CD14-positive monocyte (primary cell): ENCODE data around the gene IDH2. TPM values are rescaled to one million over a fixed set of nuclear protein-coding genes. Genes with fewer than 3 reads are reported as not detected.

Experiments used
- DNase-seq, 3 donors: peaks; one replicate each; pipeline ENCODE4 v3.0.0-alpha.2; 2011 to 2022
- H2AFZ ChIP-seq: 2 replicates; pipeline ENCODE4 v1.6.0; 2012; ENCODE audit warnings: mild to moderate bottlenecking, low read depth, low read length, inconsistent platforms; ENCODE audit not compliant: insufficient read depth, poor library complexity, severe bottlenecking
- H3K27ac ChIP-seq, 2 donors: 1 replicate in 1 of 2; 2 replicates in 1 of 2; pipeline ENCODE4 v1.5.1; 2012 to 2013; ENCODE audit warnings: low read length in 2 of 2, control low read depth in 1 of 2, inconsistent platforms in 1 of 2, low read depth in 1 of 2, mild to moderate bottlenecking in 1 of 2
- H3K27me3 ChIP-seq, 2 donors: one replicate each; pipeline versions ENCODE4 v1.6.0 to v1.6.1; 2011 to 2013; ENCODE audit warnings: low read length in 2 of 2; ENCODE audit not compliant: control insufficient read depth in 2 of 2, insufficient read depth in 2 of 2
- H3K36me3 ChIP-seq, 2 donors: replicated peaks in 1 of 2; 1 replicate in 1 of 2; 2 replicates in 1 of 2; pipeline versions ENCODE4 v1.5.1 to v1.6.1; 2012 to 2013; ENCODE audit warnings: low read length in 2 of 2, control low read depth in 1 of 2, inconsistent platforms in 1 of 2, mild to moderate bottlenecking in 1 of 2; ENCODE audit not compliant: insufficient read depth in 2 of 2, control insufficient read depth in 1 of 2
- H3K4me1 ChIP-seq, 2 donors: 1 replicate in 1 of 2; 2 replicates in 1 of 2; pipeline versions ENCODE4 v1.5.1 to v1.6.1; 2012 to 2013; ENCODE audit warnings: low read length in 2 of 2, control low read depth in 1 of 2, inconsistent platforms in 1 of 2, mild to moderate bottlenecking in 1 of 2, moderate library complexity in 1 of 2; ENCODE audit not compliant: insufficient read depth in 2 of 2, control insufficient read depth in 1 of 2
- H3K4me2 ChIP-seq: replicated peaks from 2 replicates; pipeline ENCODE3; 2012; ENCODE audit warnings: low read length, moderate library complexity, mild to moderate bottlenecking; ENCODE audit not compliant: poor library complexity, severe bottlenecking; ENCODE audit errors: extremely low read depth
- H3K4me3 ChIP-seq, 3 experiments: fragments of 200-600 bp in 1 of 3; sonication (generic) in 1 of 3; replicated peaks in 1 of 3; 1 replicate in 2 of 3; 2 replicates in 1 of 3; pipeline ENCODE4 v1.5.1; 2011 to 2013; ENCODE audit warnings: low read length in 3 of 3, mild to moderate bottlenecking in 3 of 3, control low read depth in 2 of 3, low read depth in 2 of 3, inconsistent platforms in 1 of 3, moderate library complexity in 1 of 3
- H3K79me2 ChIP-seq: 2 replicates; pipeline ENCODE4 v1.6.0; 2012; ENCODE audit warnings: mild to moderate bottlenecking, control low read depth, inconsistent platforms, low read length, moderate library complexity; ENCODE audit not compliant: insufficient read depth
- H3K9ac ChIP-seq: 2 replicates; pipeline ENCODE4 v1.6.0; 2017; ENCODE audit warnings: low read length, mild to moderate bottlenecking; ENCODE audit not compliant: insufficient read depth, poor library complexity, severe bottlenecking
- H3K9me3 ChIP-seq, 2 donors: replicated peaks in 1 of 2; 1 replicate in 1 of 2; 2 replicates in 1 of 2; pipeline versions ENCODE4 v1.5.1 to v1.6.1; 2012 to 2013; ENCODE audit warnings: low read length in 2 of 2, control low read depth in 1 of 2; ENCODE audit not compliant: control insufficient read depth in 1 of 2, insufficient read depth in 1 of 2
- H4K20me1 ChIP-seq: 2 replicates; pipeline ENCODE4 v1.6.0; 2012; ENCODE audit warnings: mild to moderate bottlenecking, low read length, control low read depth, moderate library complexity; ENCODE audit not compliant: insufficient read depth
- H3K27ac Mint-ChIP-seq, 7 donors: one replicate each; pipeline ENCODE4 v1.8.0; 2020; ENCODE audit warnings: mild to moderate bottlenecking in 7 of 7, mixed read lengths in 7 of 7, moderate library complexity in 6 of 7, inconsistent platforms in 2 of 7
- H3K27me3 Mint-ChIP-seq, 3 donors: one replicate each; pipeline ENCODE4 v1.8.0; 2021 to 2022; ENCODE audit warnings: low read depth in 3 of 3, mild to moderate bottlenecking in 3 of 3, mixed read lengths in 3 of 3, moderate library complexity in 3 of 3, inconsistent platforms in 1 of 3
- H3K36me3 Mint-ChIP-seq, 2 donors: one replicate each; pipeline ENCODE4 v1.8.0; 2020; ENCODE audit warnings: mixed read lengths in 2 of 2, inconsistent platforms in 1 of 2, mild to moderate bottlenecking in 1 of 2
- H3K4me1 Mint-ChIP-seq: one replicate; pipeline ENCODE4 v1.8.0; 2020; ENCODE audit warnings: mild to moderate bottlenecking, mixed read lengths
- H3K4me3 Mint-ChIP-seq, 2 donors: one replicate each; pipeline ENCODE4 v1.8.0; 2020; ENCODE audit warnings: mild to moderate bottlenecking in 2 of 2, mixed read lengths in 2 of 2, moderate library complexity in 1 of 2
- H3K9me3 Mint-ChIP-seq, 7 donors: one replicate each; pipeline ENCODE4 v1.8.0; 2020 to 2022; ENCODE audit warnings: mixed read lengths in 7 of 7, mild to moderate bottlenecking in 6 of 7, moderate library complexity in 6 of 7, inconsistent platforms in 2 of 7
- WGBS: methylation state at CpG from one replicate; pipeline ENCODE4 v1.1.5; 2013; ENCODE audit warnings: missing lambda C conversion rate; ENCODE audit not compliant: insufficient coverage; 5-methylcytosine and 5-hydroxymethylcytosine counted together
- intact Hi-C, 2 donors: fragments of 100-400 bp; cut with micrococcal nuclease; formaldehyde crosslinking; loops; one replicate each; pipeline versions ENCODE4 v1.15.0 to v1.15.1; 2023
- polyA plus RNA-seq, 3 donors: library from polyadenylated mRNA; depleted of rRNA in 1 of 3; unstranded in 2 of 3; stranded (reverse) in 1 of 3; fragments of 300-500 nt in 2 of 3; fragments of >200 nt in 1 of 3; fragmentation: Illumina TruSeq in 2 of 3; gene quantifications; 1 replicate in 2 of 3; 2 replicates in 1 of 3; pipeline ENCODE4 v1.2.3, GENCODE V29; 2012 to 2021
- TF ChIP-seq, protein P1 (sequence below): fragments of 200-600 bp; IDR thresholded peaks from one replicate; pipeline ENCODE4 v1.8.0; 2022; ENCODE audit warnings: antibody characterized with exemption, mild to moderate bottlenecking

The IDH2 gene
- polyA plus RNA-seq, 3 donors: 40.6 to 115 (median 82.2) TPM

GRCh38 chr15:90075420-90076289, 26.6 kb downstream of the IDH2 start:
- peak overlapping the region in 2 of 7 donors; percentile 52 to 85 for H3K27ac Mint-ChIP-seq
- H3K27ac ChIP-seq: peak overlapping the region in 1 of 2 donors; percentile 58
- 96% methylated on average over 11 of the region's 13 CpGs for WGBS
- H3K9ac ChIP-seq: no peak overlapping the region
- H3K4me2 ChIP-seq: no peak overlapping the region
- H3K36me3 Mint-ChIP-seq: peaks cover 69 to 89% of the 10 kb centered on the region in 2 donors
- H3K4me3 Mint-ChIP-seq: no peak overlapping the region
- H3K36me3 ChIP-seq: peaks cover 80 to 89% of the 10 kb centered on the region in 2 donors
- no peaks in the 10 kb centered on the region for H3K9me3 Mint-ChIP-seq
- H3K4me1 Mint-ChIP-seq: peaks cover 7% of the 10 kb centered on the region
- intact Hi-C loops: no loop called here
- no peak overlapping the region for H3K4me3 ChIP-seq
- H2AFZ ChIP-seq: no peak overlapping the region
- H4K20me1 ChIP-seq: peaks cover 18% of the 10 kb centered on the region
- peaks cover 31% of the 10 kb centered on the region for H3K79me2 ChIP-seq
- H3K27me3 Mint-ChIP-seq: peaks cover 0 to 2% (median 0%) of the 10 kb centered on the region in 3 donors
- TF ChIP-seq, protein P1, sequence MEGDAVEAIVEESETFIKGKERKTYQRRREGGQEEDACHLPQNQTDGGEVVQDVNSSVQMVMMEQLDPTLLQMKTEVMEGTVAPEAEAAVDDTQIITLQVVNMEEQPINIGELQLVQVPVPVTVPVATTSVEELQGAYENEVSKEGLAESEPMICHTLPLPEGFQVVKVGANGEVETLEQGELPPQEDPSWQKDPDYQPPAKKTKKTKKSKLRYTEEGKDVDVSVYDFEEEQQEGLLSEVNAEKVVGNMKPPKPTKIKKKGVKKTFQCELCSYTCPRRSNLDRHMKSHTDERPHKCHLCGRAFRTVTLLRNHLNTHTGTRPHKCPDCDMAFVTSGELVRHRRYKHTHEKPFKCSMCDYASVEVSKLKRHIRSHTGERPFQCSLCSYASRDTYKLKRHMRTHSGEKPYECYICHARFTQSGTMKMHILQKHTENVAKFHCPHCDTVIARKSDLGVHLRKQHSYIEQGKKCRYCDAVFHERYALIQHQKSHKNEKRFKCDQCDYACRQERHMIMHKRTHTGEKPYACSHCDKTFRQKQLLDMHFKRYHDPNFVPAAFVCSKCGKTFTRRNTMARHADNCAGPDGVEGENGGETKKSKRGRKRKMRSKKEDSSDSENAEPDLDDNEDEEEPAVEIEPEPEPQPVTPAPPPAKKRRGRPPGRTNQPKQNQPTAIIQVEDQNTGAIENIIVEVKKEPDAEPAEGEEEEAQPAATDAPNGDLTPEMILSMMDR: no peak
- no peaks in the 10 kb centered on the region for H3K27me3 ChIP-seq
- H3K9me3 ChIP-seq: no peaks in the 10 kb centered on the region
- peaks cover 7% of the 10 kb centered on the region in 2 donors for H3K4me1 ChIP-seq
- DNase-seq: no peak

DNA sequence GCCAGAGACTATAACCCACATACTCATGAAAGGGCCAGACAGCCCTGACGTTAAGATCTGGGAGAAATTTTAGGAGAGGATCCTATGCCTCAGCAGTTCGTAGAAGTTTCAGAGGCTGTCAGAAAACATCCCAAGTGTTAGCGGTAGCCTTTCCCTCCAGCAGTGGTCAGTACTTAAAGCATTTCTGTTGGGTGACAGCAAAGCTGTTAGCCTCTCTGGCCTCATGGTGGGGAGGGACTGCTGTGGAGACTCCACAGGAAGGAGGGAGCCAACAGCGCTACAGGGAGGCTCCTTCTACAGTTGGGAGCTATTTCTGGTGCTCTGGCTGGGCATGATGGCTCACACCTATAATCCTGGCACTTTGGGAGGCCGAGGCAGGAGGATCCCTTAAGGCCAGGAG, 27.4 kb downstream of the IDH2 start:
- H3K9ac ChIP-seq: no peak overlapping the region
- H3K27me3 ChIP-seq: no peaks in the 10 kb centered on the region
- Mint-ChIP-seq H3K4me1 (peaks cover 15% of the 10 kb centered on the region), H3K27ac (peak overlapping the region in 2 of 7 donors; percentile 48 to 58), H3K9me3 (no peaks in the 10 kb centered on the region), H3K36me3 (peaks cover 65 to 84% of the 10 kb centered on the region in 2 donors), H3K27me3 (peaks cover 0 to 2% (median 0%) of the 10 kb centered on the region in 3 donors), H3K4me3 (no peak overlapping the region)
- peak overlapping the region in 1 of 2 donors; percentile 58 for H3K27ac ChIP-seq
- intact Hi-C loops: loop anchor here (5.0 kb wide), 5 partner anchors 38 to 323 kb away; partner anchors contain the start of genes ANPEP (in 1 of the 2) and MESP1 (in 1 of the 2)
- 100% methylated on average over 2 of the region's 5 CpGs for WGBS
- peaks cover 12% of the 10 kb centered on the region for H4K20me1 ChIP-seq
- DNase-seq: no peak
- peaks cover 72 to 83% of the 10 kb centered on the region in 2 donors for H3K36me3 ChIP-seq
- no peaks in the 10 kb centered on the region for H3K9me3 ChIP-seq
- H3K4me1 ChIP-seq: peaks cover 14 to 15% of the 10 kb centered on the region in 2 donors
- TF ChIP-seq, protein P1: no peak
- no peak overlapping the region for H3K4me3 ChIP-seq
- no peak overlapping the region for H2AFZ ChIP-seq
- H3K79me2 ChIP-seq: peaks cover 39% of the 10 kb centered on the region
- H3K4me2 ChIP-seq: no peak overlapping the region
